Spleen (tissue), 7 donors: ENCODE results near the gene SUPT6H.

Experiments used
- CTCF ChIP-seq, 11 experiments: fragments of 200-600 bp in 7 of 11; fragments of 450-650 bp in 4 of 11; sonication (generic) in 4 of 11; IDR thresholded peaks in 8 of 11; conservative IDR thresholded peaks in 3 of 11; 1 replicate in 7 of 11; 2 replicates in 4 of 11; pipeline versions ENCODE4 v1.4.0 to v1.8.0; 2016 to 2021; ENCODE audit warnings: antibody characterized with exemption in 11 of 11, inconsistent platforms in 4 of 11, mild to moderate bottlenecking in 1 of 11
- POLR2A ChIP-seq, 3 donors: fragments of 450-650 bp; IDR thresholded peaks; one replicate each; pipeline ENCODE4 v1.5.1; 2017; ENCODE audit warnings: antibody characterized with exemption in 3 of 3, mild to moderate bottlenecking in 1 of 3
- POLR2AphosphoS5 ChIP-seq, 3 donors: sonication (generic); formaldehyde crosslinking; IDR thresholded peaks; one replicate each; pipeline ENCODE4 v1.5.1; 2017; ENCODE audit warnings: antibody characterized with exemption in 3 of 3
- donor health status: DM: no; HTN: no; CAD: no; lungs with moderate emphysema.
- donor health status: DM: no; HTN: no; CAD: no.
- donor health status: DM: no; HTN: no; CAD: no.

GRCh38 chr17:28626818-28627217, 35.2 kb upstream of the SUPT6H start:
- TF ChIP-seq POLR2A (IDR thresholded peaks at IDR 0.05), result no peak
- TF ChIP-seq CTCF (IDR thresholded peaks at IDR 0.05 in 8 of 11, conservative IDR thresholded peaks at IDR 0.05 in 3 of 11), result no peak
- TF ChIP-seq POLR2AphosphoS5 (IDR thresholded peaks at IDR 0.05), result no peak
